ENCODE data around the gene PLCB1.

Gene PLCB1

GRCh38 chr20:8210749-8211148 is 78.7 kb downstream of the PLCB1 start:
- Histone ChIP-seq H3K27ac (ENCODE audit: low read depth, low read length) (no peak overlapping the region), H3K4me1 (ENCODE audit: control insufficient read depth, low read length) (no peaks in the 10 kb centered on the region), H3K9me3 (ENCODE audit: control insufficient read depth, insufficient read depth, low read length) (no peaks in the 10 kb centered on the region), H3K79me2 (ENCODE audit: control insufficient read depth, low read length) (no peaks in the 10 kb centered on the region), H3K4me3 (ENCODE audit: low read length) (no peak overlapping the region), H3K9me2 (replicated peaks; ENCODE audit: control insufficient read depth, low read length) (no peaks in the 10 kb centered on the region), H3F3A (ENCODE audit: control insufficient read depth, insufficient read depth) (no peaks in the 10 kb centered on the region), H3K27me3 (ENCODE audit: control insufficient read depth, low read length) (no peaks in the 10 kb centered on the region; the same call in 1 of the 2 replicates), H3K36me3 (ENCODE audit: control insufficient read depth, low read length) (no peaks in the 10 kb centered on the region), H4K20me1 (ENCODE audit: control insufficient read depth, insufficient read depth, low read depth, low read length) (no peaks in the 10 kb centered on the region), H3K4me2 (ENCODE audit: low read length) (no peak overlapping the region)
- TF ChIP-seq EZH2phosphoT487 (IDR thresholded peaks at IDR 0.05; ENCODE audit: borderline replicate concordance, low read length) (no peak), CTCF (IDR thresholded peaks at IDR 0.05; ENCODE audit: low read depth, low read length, poor library complexity, severe bottlenecking) (no peak)

GRCh38 chr20:8212286-8212685 is 80.2 kb downstream of the PLCB1 start:
- Histone ChIP-seq H3K4me1 (ENCODE audit: control insufficient read depth, low read length) (no peaks in the 10 kb centered on the region), H3K9me3 (ENCODE audit: control insufficient read depth, insufficient read depth, low read length) (no peaks in the 10 kb centered on the region), H3K36me3 (ENCODE audit: control insufficient read depth, low read length) (no peaks in the 10 kb centered on the region), H4K20me1 (ENCODE audit: control insufficient read depth, insufficient read depth, low read depth, low read length) (no peaks in the 10 kb centered on the region), H3K79me2 (ENCODE audit: control insufficient read depth, low read length) (no peaks in the 10 kb centered on the region), H3K4me3 (ENCODE audit: low read length) (no peak overlapping the region), H3K4me2 (ENCODE audit: low read length) (no peak overlapping the region), H3F3A (ENCODE audit: control insufficient read depth, insufficient read depth) (no peaks in the 10 kb centered on the region), H3K27ac (ENCODE audit: low read depth, low read length) (no peak overlapping the region), H3K27me3 (ENCODE audit: control insufficient read depth, low read length) (no peaks in the 10 kb centered on the region; the same call in 1 of the 2 replicates), H3K9me2 (replicated peaks; ENCODE audit: control insufficient read depth, low read length) (no peaks in the 10 kb centered on the region)
- no peak for TF ChIP-seq EZH2phosphoT487 (IDR thresholded peaks at IDR 0.05; ENCODE audit: borderline replicate concordance, low read length)
- TF ChIP-seq CTCF (IDR thresholded peaks at IDR 0.05; ENCODE audit: low read depth, low read length, poor library complexity, severe bottlenecking) = no peak

- no peak overlapping the region for H3K27ac ChIP-seq (ENCODE audit: low read depth, low read length)
- no peaks in the 10 kb centered on the region for H3F3A ChIP-seq (ENCODE audit: control insufficient read depth, insufficient read depth)
- H3K4me1 ChIP-seq (ENCODE audit: control insufficient read depth, low read length) = no peaks in the 10 kb centered on the region
- no peaks in the 10 kb centered on the region for H3K36me3 ChIP-seq (ENCODE audit: control insufficient read depth, low read length)
- no peak overlapping the region for H3K4me2 ChIP-seq (ENCODE audit: low read length)
- no peaks in the 10 kb centered on the region; the same call in 1 of the 2 replicates for H3K27me3 ChIP-seq (ENCODE audit: control insufficient read depth, low read length)
- TF ChIP-seq CTCF (IDR thresholded peaks at IDR 0.05; ENCODE audit: low read depth, low read length, poor library complexity, severe bottlenecking) = no peak
- no peak for TF ChIP-seq EZH2phosphoT487 (IDR thresholded peaks at IDR 0.05; ENCODE audit: borderline replicate concordance, low read length)
- H3K4me3 ChIP-seq (ENCODE audit: low read length) = no peak overlapping the region
- no peaks in the 10 kb centered on the region for H3K9me3 ChIP-seq (ENCODE audit: control insufficient read depth, insufficient read depth, low read length)
- no peaks in the 10 kb centered on the region for H3K9me2 ChIP-seq (replicated peaks; ENCODE audit: control insufficient read depth, low read length)
- H3K79me2 ChIP-seq (ENCODE audit: control insufficient read depth, low read length) = no peaks in the 10 kb centered on the region
- no peaks in the 10 kb centered on the region for H4K20me1 ChIP-seq (ENCODE audit: control insufficient read depth, insufficient read depth, low read depth, low read length)
Observed at GRCh38 chr20:8213270-8213669, 81.2 kb downstream of the PLCB1 start.
